HepG2 (cell line): Measurements from ENCODE around the gene SEMA4A. TPM values are rescaled to one million over a fixed set of nuclear protein-coding genes. Genes with fewer than 3 reads are reported as not detected.

Source experiments
- ATAC-seq: fragments of 200-7000 bp; cut with Tn5 transposase; 3 replicates; pipeline ENCODE4 v1.9.1; 2020; ENCODE audit warnings: mild to moderate bottlenecking, moderate library complexity
- BruUV-seq: library from RNA; stranded (reverse); fragments of 400-500 nt; replicated peaks from 2 replicates; lab custom pipeline; 2021; lab: Mats Ljungman, UMichigan
- CTCF ChIA-PET: fragments of 300-600 bp; formaldehyde crosslinking; extraction: SDS; loops from one replicate; lab custom pipeline; 2021; ENCODE audit warnings: low total read pairs, inconsistent platforms, low intra/inter-chr PET ratio; lab: Yijun Ruan, JAX
- POLR2A ChIA-PET: fragments of 350-600 bp; sonication (Branson Sonifier 250); formaldehyde crosslinking; loops from one replicate; lab custom pipeline; 2020; ENCODE audit warnings: antibody characterized with exemption, inconsistent platforms; lab: Yijun Ruan, JAX
- DNase-seq: peaks from one replicate; pipeline ENCODE4 v3.0.0-alpha.2; 2015; ENCODE audit warnings: low spot score
- FAIRE-seq: peaks from 3 replicates; lab custom pipeline; 2011; peaks lifted over from hg19 to GRCh38; lab: Jason Lieb, UNC
- H2AFZ ChIP-seq: one replicate; pipeline ENCODE4 v1.6.1; 2011; ENCODE audit warnings: low read length, inconsistent platforms
- H3K27ac ChIP-seq: fragments of 300-600 bp; 3 replicates; pipeline ENCODE4 v1.8.0; 2011; ENCODE audit warnings: mixed run types, mild to moderate bottlenecking, mixed read lengths, low read length, inconsistent platforms; ENCODE audit not compliant: insufficient read depth; ENCODE audit errors: extremely low read length
- H3K27me3 ChIP-seq, 2 experiments: fragments of 200-600 bp in 1 of 2; 2 replicates in 1 of 2; 3 replicates in 1 of 2; pipeline versions ENCODE4 v1.6.0 to v1.8.0; 2011; ENCODE audit warnings: low read length in 2 of 2, mild to moderate bottlenecking in 2 of 2, moderate library complexity in 2 of 2, inconsistent platforms in 1 of 2; ENCODE audit not compliant: insufficient read depth in 2 of 2, control insufficient read depth in 1 of 2
- H3K36me3 ChIP-seq, 2 experiments: fragments of 200-600 bp in 1 of 2; replicated peaks in 1 of 2; 2 replicates in 1 of 2; 3 replicates in 1 of 2; pipeline versions ENCODE4 v1.5.1 to v1.8.0; 2011; ENCODE audit warnings: low read length in 2 of 2, inconsistent platforms in 1 of 2; ENCODE audit not compliant: insufficient read depth in 2 of 2, control insufficient read depth in 1 of 2
- H3K4me1 ChIP-seq: 2 replicates; pipeline ENCODE4 v1.5.1; 2012; ENCODE audit warnings: low read length, inconsistent platforms; ENCODE audit not compliant: insufficient read depth
- H3K4me2 ChIP-seq: 2 replicates; pipeline ENCODE4 v1.6.0; 2011; ENCODE audit warnings: low read depth, low read length, inconsistent platforms
- H3K4me3 ChIP-seq, 3 experiments: fragments of 200-600 bp in 1 of 3; sonication (generic), shearing (Covaris generic) in 1 of 3; replicated peaks in 1 of 3; 2 replicates each; pipeline ENCODE4 v1.5.1; 2011 to 2016; ENCODE audit warnings: low read length in 3 of 3, inconsistent platforms in 2 of 3, low read depth in 2 of 3, mild to moderate bottlenecking in 2 of 3, control low read depth in 1 of 3, mixed read lengths in 1 of 3; ENCODE audit not compliant: insufficient read depth in 1 of 3
- H3K79me2 ChIP-seq: one replicate; pipeline ENCODE4 v1.6.1; 2011; ENCODE audit warnings: low read length, inconsistent platforms; ENCODE audit not compliant: insufficient read depth
- H3K9ac ChIP-seq: 2 replicates; pipeline ENCODE4 v1.6.0; 2011; ENCODE audit warnings: mild to moderate bottlenecking, low read depth, low read length, inconsistent platforms; ENCODE audit not compliant: insufficient read depth
- H3K9me3 ChIP-seq: 2 replicates; pipeline ENCODE4 v1.5.1; 2012; ENCODE audit warnings: mild to moderate bottlenecking, low read length
- H4K20me1 ChIP-seq: 2 replicates; pipeline ENCODE4 v1.6.0; 2011; ENCODE audit warnings: inconsistent platforms, mild to moderate bottlenecking, low read length, moderate library complexity; ENCODE audit not compliant: insufficient read depth
- BCL3 ChIP-seq: sonication (generic); formaldehyde crosslinking; IDR thresholded peaks from 2 replicates; pipeline ENCODE4 v1.5.1; 2020; ENCODE audit warnings: mild to moderate bottlenecking, missing genetic modification reagents, moderate library complexity
- CREBL2 ChIP-seq: sonication (generic); formaldehyde crosslinking; IDR thresholded peaks from 2 replicates; pipeline ENCODE4 v1.8.1; 2023; ENCODE audit warnings: missing genetic modification reagents, mild to moderate bottlenecking, borderline replicate concordance
- ELF4 ChIP-seq: sonication (generic); formaldehyde crosslinking; IDR thresholded peaks from 2 replicates; pipeline ENCODE4 v1.5.0; 2020; ENCODE audit warnings: missing genetic modification reagents, mild to moderate bottlenecking, moderate library complexity, borderline replicate concordance
- ESRRA ChIP-seq: sonication (generic); formaldehyde crosslinking; IDR thresholded peaks from 2 replicates; pipeline ENCODE4 v1.5.1; 2020; ENCODE audit warnings: mild to moderate bottlenecking, low read depth, missing genetic modification reagents
- HNRNPL ChIP-seq: fragments of 200-400 bp; formaldehyde crosslinking; IDR thresholded peaks from 2 replicates; pipeline ENCODE4 v1.6.1; 2017; ENCODE audit warnings: mild to moderate bottlenecking, low read depth, low read length
- KLF6 ChIP-seq: IDR thresholded peaks from 2 replicates; pipeline ENCODE4 v1.8.0; 2016; ENCODE audit warnings: missing biosample characterization, missing genetic modification reagents
- MYC ChIP-seq: sonication (generic); formaldehyde crosslinking; IDR thresholded peaks from 2 replicates; pipeline ENCODE4 v1.9.0; 2021; ENCODE audit warnings: missing genetic modification reagents, borderline replicate concordance
- NFKBIZ ChIP-seq: IDR thresholded peaks from 2 replicates; pipeline ENCODE4 v1.6.1; 2018; ENCODE audit warnings: missing genetic modification reagents, missing compliant biosample characterization
- RBFOX2 ChIP-seq: fragments of 200-400 bp; formaldehyde crosslinking; IDR thresholded peaks from 2 replicates; pipeline ENCODE4 v1.6.1; 2017; ENCODE audit warnings: low read depth, mild to moderate bottlenecking, low read length
- RNF2 ChIP-seq: fragments of 450-650 bp; conservative IDR thresholded peaks from 2 replicates; pipeline ENCODE4 v1.6.1; 2016; ENCODE audit warnings: low read depth
- SIX1 ChIP-seq: sonication (generic); formaldehyde crosslinking; IDR thresholded peaks from 2 replicates; pipeline ENCODE4 v1.4.0; 2020; ENCODE audit warnings: missing genetic modification reagents, borderline replicate concordance
- SKI ChIP-seq: fragments of 450-650 bp; IDR thresholded peaks from one replicate; pipeline ENCODE4 v1.6.1; 2018; ENCODE audit warnings: mild to moderate bottlenecking; ENCODE audit not compliant: partially characterized antibody
- ZNF451 ChIP-seq: sonication (generic); formaldehyde crosslinking; IDR thresholded peaks from 2 replicates; pipeline ENCODE4 v1.5.0; 2020; ENCODE audit warnings: mild to moderate bottlenecking, missing genetic modification reagents
- ZNF501 ChIP-seq: sonication (generic); formaldehyde crosslinking; IDR thresholded peaks from 2 replicates; pipeline ENCODE4 v1.5.1; 2020; ENCODE audit warnings: mild to moderate bottlenecking, moderate library complexity, missing genetic modification reagents
- ZNF687 ChIP-seq: sonication (generic); formaldehyde crosslinking; IDR thresholded peaks from 2 replicates; pipeline ENCODE4 v1.5.1; 2020; ENCODE audit warnings: mild to moderate bottlenecking, missing genetic modification reagents, moderate library complexity
- ZNF879 ChIP-seq: sonication (generic); formaldehyde crosslinking; IDR thresholded peaks from 2 replicates; pipeline ENCODE4 v1.8.1; 2023; ENCODE audit warnings: missing genetic modification reagents
- ZSCAN22 ChIP-seq: sonication (generic); formaldehyde crosslinking; IDR thresholded peaks from 2 replicates; pipeline ENCODE4 v1.4.0; 2020; ENCODE audit warnings: mild to moderate bottlenecking, missing genetic modification reagents
- WGBS: methylation state at CpG from one replicate; pipeline ENCODE4 v1.1.6; 2017; ENCODE audit warnings: low lambda C conversion rate; 5-methylcytosine and 5-hydroxymethylcytosine counted together
- in situ Hi-C: cut with HindIII; loops from 2 replicates; pipeline ENCODE4 v1.10.0; 2017; ENCODE audit warnings: low pct_unique_long_range_greater_than_20kb; ENCODE audit not compliant: extremely low pct_ligation_motif_present
- intact Hi-C: fragments of 100-400 bp; cut with micrococcal nuclease; formaldehyde crosslinking; loops from one replicate; pipeline ENCODE4 v1.10.0; 2022; ENCODE audit not compliant: unreplicated experiment
- polyA plus RNA-seq, 8 experiments: library from polyadenylated mRNA; depleted of rRNA in 3 of 8; stranded (reverse) in 7 of 8; unstranded in 1 of 8; fragments of >200 nt; fragmentation: Illumina TruSeq in 4 of 8; extraction: Trizol in 4 of 8; gene quantifications; 2 replicates each; pipeline versions ENCODE4 v1.2.1 to v1.2.3, GENCODE V29; 2011 to 2016; ENCODE audit warnings: low read depth in 4 of 8, missing spikeins in 1 of 8, mixed read lengths in 1 of 8; ENCODE audit not compliant: insufficient read depth in 1 of 8
- total RNA-seq, 5 experiments: library from RNA; depleted of rRNA; stranded (reverse); fragments of >200 nt; fragmentation: Illumina TruSeq; extraction: Trizol; gene quantifications; 2 replicates each; pipeline ENCODE4 v1.2.3, GENCODE V29; 2016; ENCODE audit warnings: low read depth in 1 of 5
- TF ChIP-seq, protein P1 (sequence below): sonication (generic); formaldehyde crosslinking; IDR thresholded peaks from 2 replicates; pipeline ENCODE4 v1.4.0; 2020; ENCODE audit warnings: missing genetic modification reagents; ENCODE audit errors: not compliant biosample characterization

SEMA4A gene
- total and polyA plus RNA-seq, 2 of the 13 experiments (the other 11 are each of a cell fraction or from before 2014, with no cell fraction given), result 0.09 to 0.20 TPM

DNA sequence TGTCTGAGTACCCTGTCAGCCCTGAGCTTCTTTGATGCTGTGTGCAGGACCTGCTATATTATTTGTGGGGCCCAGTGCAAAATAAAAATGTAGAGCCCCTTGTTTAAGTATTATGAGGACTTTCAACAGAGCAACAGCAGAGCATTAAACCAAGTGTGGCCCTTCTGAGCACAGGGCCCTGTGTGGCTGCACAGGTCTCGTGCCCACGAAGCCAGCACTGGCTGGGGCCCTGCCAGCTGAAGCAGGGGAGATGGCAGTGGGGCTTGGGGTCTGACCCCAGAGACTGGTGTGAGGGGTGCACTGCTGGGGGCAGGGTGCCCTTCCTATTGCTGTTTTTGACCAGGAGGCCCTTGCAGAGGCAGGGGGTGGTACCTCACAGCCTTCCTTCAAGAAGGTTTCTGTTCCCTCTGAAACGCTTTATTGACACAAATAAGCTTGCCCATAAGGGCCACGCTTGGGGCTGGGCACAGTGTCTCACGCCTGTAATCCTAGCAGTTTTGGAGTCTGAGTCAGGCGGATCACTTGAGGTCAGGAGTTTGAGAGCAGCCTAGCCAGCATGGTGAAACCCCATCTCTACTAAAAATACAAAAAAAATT lies 2.2 kb upstream of the SEMA4A start:
- intact Hi-C loops (no loop called here), in situ Hi-C loops (no loop called here)
- Histone ChIP-seq H2AFZ (no peak overlapping the region), H3K4me2 (peak overlapping the region; percentile 70), H3K79me2 (no peaks in the 10 kb centered on the region), H3K27me3 (peaks cover 0 to 23% of the 10 kb centered on the region in 2 experiments; a peak in 3 of 5 replicates), H3K9me3 (no peaks in the 10 kb centered on the region), H4K20me1 (no peaks in the 10 kb centered on the region), H3K36me3 (no peaks in the 10 kb centered on the region), H3K9ac (no peak overlapping the region), H3K4me3 (peak overlapping the region in 1 of 3 experiments; percentile 41; a peak in 1 of 6 replicates), H3K27ac (no peak overlapping the region), H3K4me1 (peaks cover 65% of the 10 kb centered on the region)
- no TSS peak for BruUV-seq
- DNase-seq (no peak), ATAC-seq (peak; percentile 11), FAIRE-seq (no peak)
- 9% methylated on average over 5 of the region's 6 CpGs for WGBS
- POLR2A ChIA-PET, result interaction anchor here (1.0 to 2.1 kb wide), 6 partner anchors 22 to 217 kb away, joined by 3 to 12 read pairs (median 4); partner anchors contain the start of genes KHDC4, PMF1 and SMG5
- CTCF ChIA-PET, result no interaction called here
- TF ChIP-seq ZNF879 (no peak), HNRNPL (0 out of 2 replicates have a peak, but pooled peaks have one; percentile 25), ZNF501 (CRISPR knock-in tag) (0 out of 2 replicates have a peak, but pooled peaks have one; percentile 19), RNF2 (no peak), ESRRA (CRISPR knock-in tag) (no peak), ZSCAN22 (CRISPR knock-in tag) (no peak), ZNF687 (CRISPR knock-in tag) (peak; percentile 27; the same call in 1 of the 2 replicates), NFKBIZ (CRISPR knock-in tag) (no peak), CREBL2 (CRISPR knock-in tag) (no peak), BCL3 (CRISPR knock-in tag) (no peak), MYC (CRISPR knock-in tag) (no peak), KLF6 (CRISPR knock-in tag) (no peak), ZNF451 (CRISPR knock-in tag) (no peak), RBFOX2 (no peak), SIX1 (CRISPR knock-in tag) (no peak), ELF4 (no peak), SKI (no peak)
- TF ChIP-seq, protein P1, sequence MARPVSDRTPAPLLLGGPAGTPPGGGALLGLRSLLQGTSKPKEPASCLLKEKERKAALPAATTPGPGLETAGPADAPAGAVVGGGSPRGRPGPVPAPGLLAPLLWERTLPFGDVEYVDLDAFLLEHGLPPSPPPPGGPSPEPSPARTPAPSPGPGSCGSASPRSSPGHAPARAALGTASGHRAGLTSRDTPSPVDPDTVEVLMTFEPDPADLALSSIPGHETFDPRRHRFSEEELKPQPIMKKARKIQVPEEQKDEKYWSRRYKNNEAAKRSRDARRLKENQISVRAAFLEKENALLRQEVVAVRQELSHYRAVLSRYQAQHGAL (CRISPR knock-in tag), result peak; percentile 64
